ENCODE data around the gene SMARCC2. TPM values are rescaled to one million over a fixed set of nuclear protein-coding genes. Genes with fewer than 3 reads are reported as not detected.

The SMARCC2 gene
- total RNA-seq, 1 donor from 2014 or later: 33.7 TPM

DNA sequence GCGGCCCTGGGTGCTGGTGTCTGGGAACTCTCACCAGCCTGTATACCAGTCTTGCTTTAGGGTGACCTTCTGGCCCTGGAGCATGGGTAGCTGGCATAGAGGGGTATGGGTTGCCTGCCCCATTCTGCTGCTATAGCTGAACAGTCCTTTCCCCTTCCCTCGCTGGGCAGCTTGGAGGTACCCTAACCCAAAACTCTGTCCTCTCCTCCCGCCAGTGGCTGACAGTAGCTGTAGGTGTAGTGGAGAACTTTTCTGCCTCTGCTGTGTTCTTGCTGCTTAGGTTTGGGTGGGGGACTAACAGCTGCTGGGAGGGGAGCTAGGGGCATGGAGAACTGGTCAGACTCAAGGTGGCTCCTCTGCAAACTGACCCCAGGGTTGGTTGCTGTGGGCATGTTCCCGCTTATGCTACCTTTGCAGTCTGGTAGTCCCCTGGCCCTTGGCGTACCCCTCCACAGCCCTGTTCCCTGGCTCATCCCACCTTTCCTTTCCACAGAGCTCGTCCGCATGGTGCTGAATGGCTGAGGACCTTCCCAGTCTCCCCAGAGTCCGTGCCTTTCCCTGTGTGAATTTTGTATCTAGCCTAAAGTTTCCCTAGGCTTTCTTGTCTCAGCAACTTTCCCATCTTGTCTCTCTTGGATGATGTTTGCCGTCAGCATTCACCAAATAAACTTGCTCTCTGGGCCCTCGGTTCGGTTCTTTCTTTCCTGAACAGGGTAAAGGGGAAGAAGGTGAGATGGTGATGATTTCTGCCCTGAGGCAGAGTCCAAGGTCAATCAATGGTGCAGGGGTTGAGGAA, 28.2 kb downstream of the SMARCC2 start:
- Histone ChIP-seq H3K27me3 (ENCODE audit: control insufficient read depth, insufficient read depth, low read length) (no peaks in the 10 kb centered on the region), H3K4me3 (ENCODE audit: low read depth, low read length) (peak overlapping the region; percentile 66), H3K36me3 (ENCODE audit: control insufficient read depth, insufficient read depth, low read length) (peaks cover 6% of the 10 kb centered on the region)
- DNase-seq (ENCODE audit: low read depth): no peak
- TF ChIP-seq, protein P1, sequence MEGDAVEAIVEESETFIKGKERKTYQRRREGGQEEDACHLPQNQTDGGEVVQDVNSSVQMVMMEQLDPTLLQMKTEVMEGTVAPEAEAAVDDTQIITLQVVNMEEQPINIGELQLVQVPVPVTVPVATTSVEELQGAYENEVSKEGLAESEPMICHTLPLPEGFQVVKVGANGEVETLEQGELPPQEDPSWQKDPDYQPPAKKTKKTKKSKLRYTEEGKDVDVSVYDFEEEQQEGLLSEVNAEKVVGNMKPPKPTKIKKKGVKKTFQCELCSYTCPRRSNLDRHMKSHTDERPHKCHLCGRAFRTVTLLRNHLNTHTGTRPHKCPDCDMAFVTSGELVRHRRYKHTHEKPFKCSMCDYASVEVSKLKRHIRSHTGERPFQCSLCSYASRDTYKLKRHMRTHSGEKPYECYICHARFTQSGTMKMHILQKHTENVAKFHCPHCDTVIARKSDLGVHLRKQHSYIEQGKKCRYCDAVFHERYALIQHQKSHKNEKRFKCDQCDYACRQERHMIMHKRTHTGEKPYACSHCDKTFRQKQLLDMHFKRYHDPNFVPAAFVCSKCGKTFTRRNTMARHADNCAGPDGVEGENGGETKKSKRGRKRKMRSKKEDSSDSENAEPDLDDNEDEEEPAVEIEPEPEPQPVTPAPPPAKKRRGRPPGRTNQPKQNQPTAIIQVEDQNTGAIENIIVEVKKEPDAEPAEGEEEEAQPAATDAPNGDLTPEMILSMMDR (IDR thresholded peaks at IDR 0.05; ENCODE audit: insufficient read depth, low read length, poor library complexity, severe bottlenecking): no peak

DNA sequence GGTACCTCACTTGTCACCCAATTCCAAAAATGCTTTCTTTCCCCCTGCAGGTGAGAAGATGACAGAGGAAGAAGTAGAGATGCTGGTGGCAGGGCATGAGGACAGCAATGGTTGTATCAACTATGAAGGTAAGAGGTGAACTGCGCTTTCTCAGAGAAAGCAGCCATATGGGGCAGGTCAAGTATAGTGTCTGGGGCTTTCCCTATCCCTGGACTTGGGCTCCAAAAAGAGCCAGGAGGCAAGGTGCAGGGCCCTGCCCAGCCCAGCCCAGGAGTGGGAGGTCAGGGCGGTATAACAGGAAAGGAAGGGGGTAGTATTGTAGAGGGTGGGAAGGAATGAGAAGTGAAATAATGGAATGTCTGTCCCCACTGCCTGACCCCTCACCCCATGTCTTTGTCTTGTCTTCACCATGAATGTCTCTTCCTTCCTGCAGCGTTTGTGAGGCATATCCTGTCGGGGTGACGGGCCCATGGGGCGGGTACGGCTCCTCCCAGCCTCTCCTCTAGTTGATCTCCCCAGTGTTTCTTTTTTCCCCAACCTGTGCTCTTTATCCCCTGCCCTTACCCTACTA, 29.0 kb downstream of the SMARCC2 start:
- Histone ChIP-seq H3K36me3 (ENCODE audit: control insufficient read depth, insufficient read depth, low read length) (peaks cover 7% of the 10 kb centered on the region), H3K27me3 (ENCODE audit: control insufficient read depth, insufficient read depth, low read length) (no peaks in the 10 kb centered on the region), H3K4me3 (ENCODE audit: low read depth, low read length) (peak overlapping the region; percentile 66)
- TF ChIP-seq, protein P1 (IDR thresholded peaks at IDR 0.05; ENCODE audit: insufficient read depth, low read length, poor library complexity, severe bottlenecking): no peak
- DNase-seq (ENCODE audit: low read depth): no peak

DNA sequence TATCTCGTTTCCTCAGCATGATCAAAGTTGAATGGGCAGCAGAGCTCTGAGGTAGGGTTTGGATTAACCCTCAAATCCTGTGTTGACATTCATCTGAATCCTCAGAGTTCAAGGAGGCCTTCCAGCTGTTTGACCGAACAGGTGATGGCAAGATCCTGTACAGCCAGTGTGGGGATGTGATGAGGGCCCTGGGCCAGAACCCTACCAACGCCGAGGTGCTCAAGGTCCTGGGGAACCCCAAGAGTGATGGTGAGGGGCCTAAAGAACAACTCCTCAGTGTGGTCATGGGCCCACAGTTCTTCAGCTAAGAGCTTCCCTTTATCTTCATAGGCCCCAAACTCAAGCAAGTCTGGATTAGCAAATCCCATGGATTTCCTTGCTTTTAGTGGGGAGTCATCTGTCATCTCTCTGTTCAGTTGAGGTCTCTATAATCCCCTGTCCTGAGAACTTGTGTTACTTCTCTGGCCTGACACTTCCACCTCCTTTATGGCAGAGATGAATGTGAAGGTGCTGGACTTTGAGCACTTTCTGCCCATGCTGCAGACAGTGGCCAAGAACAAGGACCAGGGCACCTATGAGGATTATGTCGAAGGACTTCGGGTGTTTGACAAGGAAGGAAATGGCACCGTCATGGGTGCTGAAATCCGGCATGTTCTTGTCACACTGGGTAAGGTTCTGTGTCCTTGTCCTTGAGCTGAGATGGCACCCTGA, 29.6 kb downstream of the SMARCC2 start:
- TF ChIP-seq, protein P1 (IDR thresholded peaks at IDR 0.05; ENCODE audit: insufficient read depth, low read length, poor library complexity, severe bottlenecking): no peak
- Histone ChIP-seq H3K36me3 (ENCODE audit: control insufficient read depth, insufficient read depth, low read length) (peaks cover 8% of the 10 kb centered on the region), H3K27me3 (ENCODE audit: control insufficient read depth, insufficient read depth, low read length) (no peaks in the 10 kb centered on the region), H3K4me3 (ENCODE audit: low read depth, low read length) (peak overlapping the region; percentile 66)
- no peak for DNase-seq (ENCODE audit: low read depth)

DNA sequence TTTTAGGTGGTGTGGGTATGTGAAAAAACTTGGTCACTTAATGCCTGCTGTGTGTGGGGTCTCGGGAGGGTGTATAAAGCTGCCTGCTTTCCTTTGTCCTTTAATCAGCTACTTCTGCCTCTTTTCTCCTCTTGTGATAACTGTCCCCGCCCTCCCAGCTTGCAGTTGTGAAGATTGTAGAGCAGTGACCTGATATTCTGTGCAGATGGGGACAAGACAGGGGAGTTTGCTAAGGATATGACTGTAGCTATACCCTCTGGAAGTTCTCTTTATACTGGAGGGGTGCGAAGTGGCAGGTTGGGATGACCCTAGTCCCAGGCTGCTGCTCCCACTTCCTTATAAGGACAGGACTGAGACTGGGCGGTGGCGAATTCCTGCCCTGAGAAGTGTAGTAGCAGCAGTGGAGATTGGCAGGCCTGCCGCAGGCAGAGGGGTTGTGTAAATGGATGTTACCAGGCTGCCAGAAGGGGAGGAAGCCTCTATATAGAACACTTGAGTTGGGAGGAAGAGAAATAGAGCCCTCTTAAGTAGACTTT, 30.3 kb downstream of the SMARCC2 start:
- DNase-seq (ENCODE audit: low read depth): peak; percentile 37

DNA sequence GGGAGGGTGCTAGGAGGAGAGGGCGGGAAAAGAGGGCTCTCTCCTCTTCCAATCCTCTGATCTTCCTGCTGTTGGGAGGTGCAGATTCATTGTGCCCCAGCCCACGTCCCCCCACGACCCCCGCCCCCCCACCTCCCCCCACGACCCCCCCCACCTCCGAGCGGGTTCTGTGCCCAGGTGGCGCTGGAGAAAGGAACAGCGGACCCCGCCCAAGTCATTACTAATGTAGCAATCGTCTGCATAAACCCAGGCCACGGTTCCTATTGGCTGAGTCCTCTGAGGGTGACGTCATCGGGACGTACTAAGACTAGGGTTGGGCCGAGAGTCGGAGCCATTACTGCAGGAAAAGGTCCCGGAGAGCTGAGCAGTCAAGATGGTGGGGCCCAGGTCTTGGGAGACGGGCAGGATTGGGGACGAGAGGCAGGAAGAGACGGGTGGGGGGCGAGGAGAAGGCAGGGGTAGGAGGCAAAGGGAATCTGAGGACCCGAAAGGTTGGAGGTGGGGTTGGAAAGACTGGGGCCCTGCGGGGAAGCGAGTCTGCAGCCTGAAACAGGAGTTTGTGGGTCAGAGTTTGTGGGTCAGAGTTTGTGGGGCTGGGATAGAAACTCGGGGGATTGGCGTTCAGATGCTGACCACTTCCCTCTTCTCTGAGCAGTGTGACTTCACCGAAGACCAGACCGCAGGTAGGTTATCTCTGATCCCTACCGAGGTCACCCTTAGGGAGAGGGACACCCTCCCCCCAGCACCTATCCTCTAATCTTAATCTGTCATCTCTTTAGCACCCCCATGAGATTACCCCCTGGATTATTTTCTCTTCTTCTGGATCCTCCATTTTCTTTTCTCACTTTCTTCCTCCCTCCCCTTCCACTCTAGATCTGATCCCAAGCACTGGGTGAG, 31.0 kb downstream of the SMARCC2 start, which contains the start of gene MYL6:
MYL6 (plus strand) TSS at position 331 of the 897 bp plus-strand sequence; CDS start at position 374, 43 bp downstream.
- Histone ChIP-seq H3K4me3 (ENCODE audit: low read depth, low read length) (peak within 1 kb of the TSS; percentile 66), H3K27me3 (ENCODE audit: control insufficient read depth, insufficient read depth, low read length) (no peaks in the 10 kb centered on the region), H3K36me3 (ENCODE audit: control insufficient read depth, insufficient read depth, low read length) (peaks cover 8% of the 10 kb centered on the region)
- DNase-seq (ENCODE audit: low read depth): peak; percentile 91
- TF ChIP-seq, protein P1 (IDR thresholded peaks at IDR 0.05; ENCODE audit: insufficient read depth, low read length, poor library complexity, severe bottlenecking): no peak

More for the DNA sequence above, 30.3 kb downstream of the SMARCC2 start:
- TF ChIP-seq, protein P1 (IDR thresholded peaks at IDR 0.05; ENCODE audit: insufficient read depth, low read length, poor library complexity, severe bottlenecking): no peak
- Histone ChIP-seq H3K4me3 (ENCODE audit: low read depth, low read length) (peak overlapping the region; percentile 66), H3K27me3 (ENCODE audit: control insufficient read depth, insufficient read depth, low read length) (no peaks in the 10 kb centered on the region), H3K36me3 (ENCODE audit: control insufficient read depth, insufficient read depth, low read length) (peaks cover 8% of the 10 kb centered on the region)
